ENCODE results near the gene NFIA. TPM values are rescaled to one million over a fixed set of nuclear protein-coding genes. Genes with fewer than 3 reads are reported as not detected.
A peak's percentile ranks its signal among the peaks of the same experiment; 100 is the strongest.

The NFIA gene
- total RNA-seq, 4 donors from 2014 or later = 32.0 to 160 (median 32.9) TPM

- peak overlapping the region in 2 of 4 donors; percentile 20 to 61 for H3K27ac ChIP-seq
- H3K4me1 ChIP-seq = peaks cover 0 to 8% (median 0%) of the 10 kb centered on the region in 4 donors
- no peaks in the 10 kb centered on the region for H3K9me3 ChIP-seq
- no peak for DNase-seq
- TF ChIP-seq, protein P1, sequence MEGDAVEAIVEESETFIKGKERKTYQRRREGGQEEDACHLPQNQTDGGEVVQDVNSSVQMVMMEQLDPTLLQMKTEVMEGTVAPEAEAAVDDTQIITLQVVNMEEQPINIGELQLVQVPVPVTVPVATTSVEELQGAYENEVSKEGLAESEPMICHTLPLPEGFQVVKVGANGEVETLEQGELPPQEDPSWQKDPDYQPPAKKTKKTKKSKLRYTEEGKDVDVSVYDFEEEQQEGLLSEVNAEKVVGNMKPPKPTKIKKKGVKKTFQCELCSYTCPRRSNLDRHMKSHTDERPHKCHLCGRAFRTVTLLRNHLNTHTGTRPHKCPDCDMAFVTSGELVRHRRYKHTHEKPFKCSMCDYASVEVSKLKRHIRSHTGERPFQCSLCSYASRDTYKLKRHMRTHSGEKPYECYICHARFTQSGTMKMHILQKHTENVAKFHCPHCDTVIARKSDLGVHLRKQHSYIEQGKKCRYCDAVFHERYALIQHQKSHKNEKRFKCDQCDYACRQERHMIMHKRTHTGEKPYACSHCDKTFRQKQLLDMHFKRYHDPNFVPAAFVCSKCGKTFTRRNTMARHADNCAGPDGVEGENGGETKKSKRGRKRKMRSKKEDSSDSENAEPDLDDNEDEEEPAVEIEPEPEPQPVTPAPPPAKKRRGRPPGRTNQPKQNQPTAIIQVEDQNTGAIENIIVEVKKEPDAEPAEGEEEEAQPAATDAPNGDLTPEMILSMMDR (IDR thresholded peaks at IDR 0.05) = no peak
- no peak for TF ChIP-seq POLR2A (IDR thresholded peaks at IDR 0.05)
- H3K36me3 ChIP-seq = no peaks in the 10 kb centered on the region
- H3K4me3 ChIP-seq = peak overlapping the region in 1 of 4 donors; percentile 17
- H3K27me3 ChIP-seq = no peaks in the 10 kb centered on the region
Measured at GRCh38 chr1:61241973-61242381, 159.6 kb downstream of the NFIA start.

DNA sequence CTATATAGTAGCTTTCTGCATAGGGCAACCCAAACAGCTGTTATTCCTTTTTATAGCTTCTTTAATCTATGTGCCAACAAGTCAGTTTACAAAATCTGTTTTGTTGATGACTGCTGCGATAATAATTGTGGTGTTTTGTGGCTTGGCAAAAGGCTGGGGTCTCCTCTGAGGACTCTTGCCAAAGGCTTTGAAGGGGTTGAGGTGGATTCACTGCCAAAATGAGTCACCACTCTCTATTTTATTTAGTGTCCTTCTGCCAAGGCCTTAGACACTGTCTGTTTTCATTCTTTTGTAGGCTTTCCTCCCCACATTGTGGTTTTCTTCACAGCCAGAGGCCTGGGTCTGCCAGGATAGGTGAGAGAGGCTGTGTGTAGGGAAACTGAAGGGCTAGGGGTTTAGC, 161.8 kb downstream of the NFIA start:
- Histone ChIP-seq H3K36me3 (no peaks in the 10 kb centered on the region), H3K27me3 (no peaks in the 10 kb centered on the region), H3K4me1 (peaks cover 0 to 8% (median 0%) of the 10 kb centered on the region in 4 donors), H3K4me3 (no peak overlapping the region), H3K9me3 (no peaks in the 10 kb centered on the region), H3K27ac (peak overlapping the region in 1 of 4 donors; percentile 11)
- TF ChIP-seq POLR2A (IDR thresholded peaks at IDR 0.05) = no peak
- TF ChIP-seq, protein P1 (IDR thresholded peaks at IDR 0.05) = no peak
- DNase-seq = no peak

DNA sequence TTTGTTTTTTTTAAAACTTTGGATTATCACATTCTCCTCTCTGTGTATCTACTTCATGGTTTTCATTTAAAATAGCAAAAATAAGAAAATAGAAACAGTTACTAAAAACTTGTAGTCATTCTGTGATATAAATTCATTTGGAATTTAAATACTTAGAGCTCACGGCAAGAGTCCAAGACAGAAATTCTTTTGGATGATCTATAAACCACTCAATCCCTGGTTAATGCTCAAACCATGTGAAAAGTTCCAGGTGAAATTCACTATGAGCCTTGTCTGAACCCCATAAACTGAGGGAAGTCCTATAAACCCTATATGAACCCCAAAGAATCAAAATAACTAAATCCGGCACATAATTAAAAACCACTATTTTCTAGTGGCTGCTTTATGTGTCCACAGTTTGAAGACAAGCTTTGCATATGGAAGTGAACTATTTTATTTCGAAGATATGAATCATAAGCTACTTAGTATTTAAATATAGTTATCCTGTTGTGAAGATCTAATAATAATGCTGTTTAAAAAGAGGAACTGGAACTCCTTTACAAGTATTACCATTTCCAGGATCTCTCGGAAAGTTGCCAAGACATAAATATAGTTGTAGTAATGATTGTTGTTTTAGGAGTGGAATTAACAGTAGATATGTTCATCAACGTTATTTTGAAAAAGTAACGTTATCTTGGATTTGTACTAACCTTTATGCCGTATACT, 163.5 kb downstream of the NFIA start:
- Histone ChIP-seq H3K36me3 (no peaks in the 10 kb centered on the region), H3K4me1 (peaks cover 0 to 8% (median 0%) of the 10 kb centered on the region in 4 donors)

DNA sequence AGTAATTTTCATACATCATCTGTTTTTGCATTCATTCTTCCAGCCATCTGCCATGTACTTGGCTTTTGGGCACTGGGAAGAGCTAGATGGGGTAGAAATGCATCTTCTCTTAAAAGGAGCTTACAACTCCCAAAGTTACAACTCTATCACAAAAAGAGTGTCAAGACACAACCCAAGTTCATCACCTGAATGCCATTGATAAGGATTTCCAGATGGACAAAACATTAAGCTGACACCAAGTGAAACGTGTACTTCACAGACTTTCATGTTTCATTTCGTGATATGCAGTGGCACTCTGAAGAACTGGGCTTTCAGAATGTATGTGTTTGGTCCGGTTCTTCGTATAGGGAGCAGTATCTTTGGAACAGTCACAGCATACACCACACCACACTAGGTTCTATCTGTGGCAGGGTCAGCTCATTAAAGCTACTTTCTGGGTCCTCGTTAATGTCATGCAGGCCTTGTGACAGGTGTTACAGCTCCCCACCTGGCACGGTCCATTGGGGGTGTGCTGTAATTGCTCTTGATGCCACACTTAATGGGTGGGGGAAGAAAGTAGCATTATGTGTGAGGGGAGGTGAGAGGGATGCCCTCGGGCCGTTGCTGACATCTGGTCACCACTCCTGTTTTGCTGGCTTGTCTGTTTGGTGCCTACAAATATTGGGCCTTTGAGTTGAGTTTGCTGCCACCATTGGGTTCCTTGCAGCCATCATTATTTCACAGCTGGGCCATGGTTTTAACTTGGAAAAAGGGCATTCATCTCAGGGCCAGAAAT, 164.9 kb downstream of the NFIA start:
- DNase-seq = no peak
- Histone ChIP-seq H3K4me1 (peaks cover 0 to under 1% (median 0%) of the 10 kb centered on the region in 4 donors), H3K9me3 (no peaks in the 10 kb centered on the region), H3K36me3 (no peaks in the 10 kb centered on the region), H3K27ac (no peak overlapping the region), H3K4me3 (no peak overlapping the region), H3K27me3 (no peaks in the 10 kb centered on the region)
- no peak for TF ChIP-seq POLR2A (IDR thresholded peaks at IDR 0.05)
- TF ChIP-seq, protein P1 (IDR thresholded peaks at IDR 0.05) = no peak

More for the DNA sequence above, 163.5 kb downstream of the NFIA start:
- Histone ChIP-seq H3K27ac (no peak overlapping the region), H3K4me3 (no peak overlapping the region), H3K27me3 (no peaks in the 10 kb centered on the region), H3K9me3 (no peaks in the 10 kb centered on the region)
- no peak for TF ChIP-seq POLR2A (IDR thresholded peaks at IDR 0.05)
- TF ChIP-seq, protein P1 (IDR thresholded peaks at IDR 0.05) = no peak
- DNase-seq = no peak

GRCh38 chr1:61247881-61248752, 165.8 kb downstream of the NFIA start:
- Histone ChIP-seq H3K9me3 (no peaks in the 10 kb centered on the region), H3K4me3 (no peak overlapping the region), H3K27me3 (no peaks in the 10 kb centered on the region), H3K27ac (no peak overlapping the region), H3K36me3 (no peaks in the 10 kb centered on the region), H3K4me1 (peaks cover 0 to 4% (median 0%) of the 10 kb centered on the region in 4 donors)
- DNase-seq = no peak
- no peak for TF ChIP-seq POLR2A (IDR thresholded peaks at IDR 0.05)
- TF ChIP-seq, protein P1 (IDR thresholded peaks at IDR 0.05) = no peak

Measured in Peyer's patch (tissue), 4 donors.